ENCODE data around the gene EFEMP1. TPM values are rescaled to one million over a fixed set of nuclear protein-coding genes. Genes with fewer than 3 reads are reported as not detected.

Gene EFEMP1
- polyA plus RNA-seq, 1 of the 3 experiments (the other 2 are of a cell fraction), result 1,015 TPM

- TF ChIP-seq POLR2AphosphoS5 (IDR thresholded peaks at IDR 0.05; ENCODE audit: low read depth, low read length) (peak; percentile 53; the same call in 1 of the 2 replicates), EZH2phosphoT487 (IDR thresholded peaks at IDR 0.05; ENCODE audit: borderline replicate concordance, low read depth) (no peak), FOSL2 (IDR thresholded peaks at IDR 0.05; ENCODE audit: borderline replicate concordance, low read depth) (0 out of 2 replicates have a peak, but pooled peaks have one; percentile 2), PBX3 (IDR thresholded peaks at IDR 0.05) (peak; percentile 73), TCF12 (IDR thresholded peaks at IDR 0.05) (peak; percentile 82), TEAD4 (IDR thresholded peaks at IDR 0.05; ENCODE audit: borderline replicate concordance, insufficient read depth) (peak; percentile 57; the same call in 1 of the 2 replicates), YY1 (IDR thresholded peaks at IDR 0.05; ENCODE audit: low read depth) (no peak), MAX (IDR thresholded peaks at IDR 0.05; ENCODE audit: low read depth) (0 out of 2 replicates have a peak, but pooled peaks have one; percentile 18), NFIC (IDR thresholded peaks at IDR 0.05; ENCODE audit: borderline replicate concordance) (peak; percentile 78)
- 14% methylated on average over 3 of the region's 3 CpGs for WGBS (ENCODE audit: low lambda C conversion rate)
- ChIA-PET CTCF (no interaction called here), POLR2A (no interaction called here)
- H2AFZ ChIP-seq (ENCODE audit: low read depth), result no peak overlapping the region
- no peak for DNase-seq
- peaks cover 7% of the 10 kb centered on the region; the same call in 1 of the 2 replicates for H3K79me2 ChIP-seq (ENCODE audit: insufficient read depth)
- peaks cover 0 to 43% of the 10 kb centered on the region in 2 experiments; a peak in 2 of 4 replicates for H3K4me1 ChIP-seq (ENCODE audit: control insufficient read depth in 1 of 2, insufficient read depth in 2 of 2, low read depth in 1 of 2, low read length in 1 of 2)
- peak overlapping the region; percentile 56 to 98; a peak in 3 of 4 replicates for H3K27ac ChIP-seq (ENCODE audit: low read depth in 2 of 2, low read length in 1 of 2)
- H3K9ac ChIP-seq, result no peak overlapping the region
- H3K9me3 ChIP-seq, result no peaks in the 10 kb centered on the region
- no peaks in the 10 kb centered on the region for H3K27me3 ChIP-seq (ENCODE audit: insufficient read depth)
- H3K4me3 ChIP-seq (ENCODE audit: low read depth in 2 of 2, low read length in 1 of 2), result no peak overlapping the region
- no peak overlapping the region for H3K4me2 ChIP-seq
- no peaks in the 10 kb centered on the region for H3K9me2 ChIP-seq
- peaks cover 37% of the 10 kb centered on the region for H3F3A ChIP-seq (replicated peaks; ENCODE audit: insufficient read depth)
- no peaks in the 10 kb centered on the region for H4K20me1 ChIP-seq (ENCODE audit: insufficient read depth)
- H3K36me3 ChIP-seq (replicated peaks in 1 of 2; ENCODE audit: control insufficient read depth in 1 of 2, insufficient read depth in 2 of 2, low read length in 1 of 2), result peaks cover 16 to 25% of the 10 kb centered on the region in 2 experiments
Observed at GRCh38 chr2:55883357-55883756, 40.2 kb downstream of the EFEMP1 start.

GRCh38 chr2:55882954-55883353 is 40.6 kb downstream of the EFEMP1 start:
- H3K4me2 ChIP-seq, result no peak overlapping the region
- H3K9ac ChIP-seq, result no peak overlapping the region
- TF ChIP-seq GABPA (IDR thresholded peaks at IDR 0.05; ENCODE audit: low read depth), result no peak
- TF ChIP-seq MXI1 (IDR thresholded peaks at IDR 0.05; ENCODE audit: low read depth, low read length), result no peak
- TF ChIP-seq JUND (IDR thresholded peaks at IDR 0.05), result no peak
- TF ChIP-seq CHD2 (IDR thresholded peaks at IDR 0.05; ENCODE audit: low read length, partially characterized antibody), result no peak
- no peak for TF ChIP-seq TCF12 (IDR thresholded peaks at IDR 0.05)
- no peak for TF ChIP-seq RXRA (IDR thresholded peaks at IDR 0.05; ENCODE audit: borderline replicate concordance, low read depth)
- TF ChIP-seq POLR2AphosphoS5 (IDR thresholded peaks at IDR 0.05; ENCODE audit: low read depth, low read length), result no peak
- TF ChIP-seq RAD21 (IDR thresholded peaks at IDR 0.05; ENCODE audit: low read length), result no peak
- H4K20me1 ChIP-seq (ENCODE audit: insufficient read depth), result no peaks in the 10 kb centered on the region
- DNase-seq, result no peak
- peaks cover 36% of the 10 kb centered on the region for H3F3A ChIP-seq (replicated peaks; ENCODE audit: insufficient read depth)
- ChIA-PET CTCF (no interaction called here), POLR2A (no interaction called here)
- WGBS (ENCODE audit: low lambda C conversion rate), result 55% methylated on average over 4 of the region's 4 CpGs
- H3K27me3 ChIP-seq (ENCODE audit: insufficient read depth), result no peaks in the 10 kb centered on the region
- H3K79me2 ChIP-seq (ENCODE audit: insufficient read depth), result peaks cover 7% of the 10 kb centered on the region; the same call in 1 of the 2 replicates
- no peak overlapping the region for H2AFZ ChIP-seq (ENCODE audit: low read depth)
- H3K4me3 ChIP-seq (ENCODE audit: low read depth in 2 of 2, low read length in 1 of 2), result no peak overlapping the region
- peak overlapping the region; percentile 56 to 98; a peak in 2 of 4 replicates for H3K27ac ChIP-seq (ENCODE audit: low read depth in 2 of 2, low read length in 1 of 2)
- no peaks in the 10 kb centered on the region for H3K9me2 ChIP-seq
- no peaks in the 10 kb centered on the region for H3K9me3 ChIP-seq
- H3K36me3 ChIP-seq (replicated peaks in 1 of 2; ENCODE audit: control insufficient read depth in 1 of 2, insufficient read depth in 2 of 2, low read length in 1 of 2), result peaks cover 16 to 29% of the 10 kb centered on the region in 2 experiments
- H3K4me1 ChIP-seq (ENCODE audit: control insufficient read depth in 1 of 2, insufficient read depth in 2 of 2, low read depth in 1 of 2, low read length in 1 of 2), result peaks cover 0 to 41% of the 10 kb centered on the region in 2 experiments; a peak in 2 of 4 replicates

Measured in SK-N-SH (cell line).